ENCODE data around the gene DENR.

DNA sequence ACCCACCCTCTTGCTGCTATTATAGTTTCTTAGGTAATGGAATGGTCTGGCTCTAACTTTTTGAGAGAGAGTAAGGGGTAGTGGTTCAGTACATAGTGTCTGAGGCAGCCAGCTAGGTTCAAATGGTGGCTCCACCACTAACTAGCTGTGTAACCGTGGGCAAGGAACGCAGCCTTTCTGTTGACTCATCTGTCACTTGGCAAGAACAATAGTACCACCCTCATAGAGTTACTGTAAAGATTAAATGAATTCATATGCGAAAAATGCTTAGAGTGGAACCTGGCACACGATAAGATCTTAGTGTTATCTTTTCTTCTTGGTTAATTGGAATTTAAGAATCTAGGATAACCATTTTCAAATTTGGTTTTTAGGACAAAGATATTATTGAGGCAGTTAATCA is 35.8 kb downstream of the DENR start:
- TF ChIP-seq POLR2A (IDR thresholded peaks at IDR 0.05) (no peak), EP300 (IDR thresholded peaks at IDR 0.05) (no peak)
- TF ChIP-seq, protein P1, sequence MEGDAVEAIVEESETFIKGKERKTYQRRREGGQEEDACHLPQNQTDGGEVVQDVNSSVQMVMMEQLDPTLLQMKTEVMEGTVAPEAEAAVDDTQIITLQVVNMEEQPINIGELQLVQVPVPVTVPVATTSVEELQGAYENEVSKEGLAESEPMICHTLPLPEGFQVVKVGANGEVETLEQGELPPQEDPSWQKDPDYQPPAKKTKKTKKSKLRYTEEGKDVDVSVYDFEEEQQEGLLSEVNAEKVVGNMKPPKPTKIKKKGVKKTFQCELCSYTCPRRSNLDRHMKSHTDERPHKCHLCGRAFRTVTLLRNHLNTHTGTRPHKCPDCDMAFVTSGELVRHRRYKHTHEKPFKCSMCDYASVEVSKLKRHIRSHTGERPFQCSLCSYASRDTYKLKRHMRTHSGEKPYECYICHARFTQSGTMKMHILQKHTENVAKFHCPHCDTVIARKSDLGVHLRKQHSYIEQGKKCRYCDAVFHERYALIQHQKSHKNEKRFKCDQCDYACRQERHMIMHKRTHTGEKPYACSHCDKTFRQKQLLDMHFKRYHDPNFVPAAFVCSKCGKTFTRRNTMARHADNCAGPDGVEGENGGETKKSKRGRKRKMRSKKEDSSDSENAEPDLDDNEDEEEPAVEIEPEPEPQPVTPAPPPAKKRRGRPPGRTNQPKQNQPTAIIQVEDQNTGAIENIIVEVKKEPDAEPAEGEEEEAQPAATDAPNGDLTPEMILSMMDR (IDR thresholded peaks at IDR 0.05) = no peak

All from ovary (tissue), 3 donors.